ENCODE results near the gene ETS2. TPM values are rescaled to one million over a fixed set of nuclear protein-coding genes. Genes with fewer than 3 reads are reported as not detected.

ETS2 gene
- polyA plus RNA-seq, 3 donors = 54.2 to 150 (median 59.5) TPM

DNA sequence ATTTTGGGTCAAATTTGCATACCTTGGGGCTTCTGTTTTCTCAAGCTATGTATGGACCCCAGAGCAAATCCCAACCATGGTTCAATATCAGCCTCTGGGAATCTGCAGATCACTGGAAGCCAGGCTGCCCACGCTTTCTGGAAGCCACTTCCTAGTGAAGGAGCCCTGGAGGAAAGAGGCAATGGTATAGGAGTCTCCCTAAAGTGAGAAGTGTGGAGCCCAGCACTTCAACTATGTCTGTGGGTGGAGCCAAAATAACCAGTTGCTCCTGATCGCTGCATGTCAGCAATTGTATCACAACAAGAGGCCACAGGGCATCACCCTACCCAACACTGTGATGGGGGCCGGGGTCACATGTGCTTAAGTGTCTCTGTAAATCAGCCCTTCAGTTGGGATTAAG is 26.9 kb downstream of the ETS2 start:
- H3K9me3 ChIP-seq (replicated peaks in 1 of 2; ENCODE audit: control insufficient read depth in 1 of 2, insufficient read depth in 1 of 2, low read length in 2 of 2) = no peaks in the 10 kb centered on the region
- no peak overlapping the region for H3K4me2 ChIP-seq (replicated peaks; ENCODE audit: extremely low read depth, low read length, poor library complexity, severe bottlenecking)
- intact Hi-C loops (cut with micrococcal nuclease) = loop anchor here (5.0 to 10.0 kb wide), 4 partner anchors 170 to 262 kb away; no protein-coding TSS in a partner anchor
- no peaks in the 10 kb centered on the region for H3K27me3 ChIP-seq (ENCODE audit: control insufficient read depth in 2 of 2, insufficient read depth in 2 of 2, low read length in 2 of 2)
- H3K9ac ChIP-seq (ENCODE audit: insufficient read depth, low read length, poor library complexity, severe bottlenecking) = no peak overlapping the region
- H3K4me3 Mint-ChIP-seq = no peak overlapping the region
- no peak overlapping the region for H3K4me3 ChIP-seq (replicated peaks in 1 of 3; ENCODE audit: low read depth in 2 of 3, low read length in 3 of 3)
- peaks cover 31% of the 10 kb centered on the region for H3K4me1 Mint-ChIP-seq
- H3K27ac Mint-ChIP-seq = peak overlapping the region; percentile 94 to 99 (median 98)
- H3K27me3 Mint-ChIP-seq (ENCODE audit: low read depth in 3 of 3) = no peaks in the 10 kb centered on the region
- no peaks in the 10 kb centered on the region for H3K36me3 ChIP-seq (replicated peaks in 1 of 2; ENCODE audit: control insufficient read depth in 1 of 2, insufficient read depth in 2 of 2, low read length in 2 of 2)
- H3K36me3 Mint-ChIP-seq = no peaks in the 10 kb centered on the region
- DNase-seq = no peak
- H4K20me1 ChIP-seq (ENCODE audit: insufficient read depth, low read length) = no peaks in the 10 kb centered on the region
- TF ChIP-seq, protein P1, sequence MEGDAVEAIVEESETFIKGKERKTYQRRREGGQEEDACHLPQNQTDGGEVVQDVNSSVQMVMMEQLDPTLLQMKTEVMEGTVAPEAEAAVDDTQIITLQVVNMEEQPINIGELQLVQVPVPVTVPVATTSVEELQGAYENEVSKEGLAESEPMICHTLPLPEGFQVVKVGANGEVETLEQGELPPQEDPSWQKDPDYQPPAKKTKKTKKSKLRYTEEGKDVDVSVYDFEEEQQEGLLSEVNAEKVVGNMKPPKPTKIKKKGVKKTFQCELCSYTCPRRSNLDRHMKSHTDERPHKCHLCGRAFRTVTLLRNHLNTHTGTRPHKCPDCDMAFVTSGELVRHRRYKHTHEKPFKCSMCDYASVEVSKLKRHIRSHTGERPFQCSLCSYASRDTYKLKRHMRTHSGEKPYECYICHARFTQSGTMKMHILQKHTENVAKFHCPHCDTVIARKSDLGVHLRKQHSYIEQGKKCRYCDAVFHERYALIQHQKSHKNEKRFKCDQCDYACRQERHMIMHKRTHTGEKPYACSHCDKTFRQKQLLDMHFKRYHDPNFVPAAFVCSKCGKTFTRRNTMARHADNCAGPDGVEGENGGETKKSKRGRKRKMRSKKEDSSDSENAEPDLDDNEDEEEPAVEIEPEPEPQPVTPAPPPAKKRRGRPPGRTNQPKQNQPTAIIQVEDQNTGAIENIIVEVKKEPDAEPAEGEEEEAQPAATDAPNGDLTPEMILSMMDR (IDR thresholded peaks at IDR 0.05) = no peak
- H2AFZ ChIP-seq (ENCODE audit: insufficient read depth, low read depth, low read length, poor library complexity, severe bottlenecking) = no peak overlapping the region
- no peaks in the 10 kb centered on the region for H3K9me3 Mint-ChIP-seq
- 77% methylated on average over 3 of the region's 3 CpGs for WGBS (ENCODE audit: insufficient coverage)
- peaks cover 26 to 27% of the 10 kb centered on the region in 2 donors for H3K4me1 ChIP-seq (ENCODE audit: control insufficient read depth in 1 of 2, insufficient read depth in 2 of 2, low read length in 2 of 2)
- H3K27ac ChIP-seq (ENCODE audit: low read depth in 1 of 2, low read length in 2 of 2) = peak overlapping the region; percentile 89 to 95
- no peaks in the 10 kb centered on the region for H3K79me2 ChIP-seq (ENCODE audit: insufficient read depth, low read length)

DNA sequence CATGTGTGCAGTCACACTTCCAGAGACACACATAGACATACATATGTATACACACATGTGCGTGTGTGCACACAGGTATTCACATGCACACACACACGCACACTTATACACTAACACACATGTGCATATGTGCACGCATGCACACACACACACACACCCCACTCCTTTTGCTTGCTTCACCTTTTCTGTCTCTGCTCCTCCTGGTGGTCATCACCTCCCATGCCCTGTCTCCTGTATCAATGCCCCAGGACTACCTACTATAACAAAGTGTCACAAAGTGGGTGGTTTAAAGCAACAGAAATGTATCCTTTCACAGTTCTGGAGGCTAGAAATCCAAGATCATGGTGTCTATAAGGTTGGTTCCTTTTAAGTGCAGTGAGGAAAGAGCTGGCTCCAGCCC is 27.4 kb downstream of the ETS2 start:
- H3K79me2 ChIP-seq (ENCODE audit: insufficient read depth, low read length) = no peaks in the 10 kb centered on the region
- H3K9ac ChIP-seq (ENCODE audit: insufficient read depth, low read length, poor library complexity, severe bottlenecking) = no peak overlapping the region
- H3K9me3 ChIP-seq (replicated peaks in 1 of 2; ENCODE audit: control insufficient read depth in 1 of 2, insufficient read depth in 1 of 2, low read length in 2 of 2) = no peaks in the 10 kb centered on the region
- no peaks in the 10 kb centered on the region for H3K27me3 ChIP-seq (ENCODE audit: control insufficient read depth in 2 of 2, insufficient read depth in 2 of 2, low read length in 2 of 2)
- H2AFZ ChIP-seq (ENCODE audit: insufficient read depth, low read depth, low read length, poor library complexity, severe bottlenecking) = no peak overlapping the region
- intact Hi-C loops (cut with micrococcal nuclease) = loop anchor here (5.0 to 10.0 kb wide), 4 partner anchors 169 to 262 kb away; no protein-coding TSS in a partner anchor
- no peak for DNase-seq
- WGBS (ENCODE audit: insufficient coverage) = 100% methylated on average over 3 of the region's 3 CpGs
- no peaks in the 10 kb centered on the region for H4K20me1 ChIP-seq (ENCODE audit: insufficient read depth, low read length)
- Mint-ChIP-seq H3K4me1 (peaks cover 33% of the 10 kb centered on the region), H3K4me3 (no peak overlapping the region), H3K27me3 (ENCODE audit: low read depth in 3 of 3) (no peaks in the 10 kb centered on the region), H3K9me3 (no peaks in the 10 kb centered on the region), H3K27ac (peak overlapping the region in 4 of 7 donors; percentile 7 to 99 (median 96)), H3K36me3 (no peaks in the 10 kb centered on the region)
- no peak overlapping the region for H3K4me2 ChIP-seq (replicated peaks; ENCODE audit: extremely low read depth, low read length, poor library complexity, severe bottlenecking)
- TF ChIP-seq, protein P1 (IDR thresholded peaks at IDR 0.05) = no peak
- peaks cover 26 to 27% of the 10 kb centered on the region in 2 donors for H3K4me1 ChIP-seq (ENCODE audit: control insufficient read depth in 1 of 2, insufficient read depth in 2 of 2, low read length in 2 of 2)
- no peaks in the 10 kb centered on the region for H3K36me3 ChIP-seq (replicated peaks in 1 of 2; ENCODE audit: control insufficient read depth in 1 of 2, insufficient read depth in 2 of 2, low read length in 2 of 2)
- H3K4me3 ChIP-seq (replicated peaks in 1 of 3; ENCODE audit: low read depth in 2 of 3, low read length in 3 of 3) = no peak overlapping the region
- no peak overlapping the region for H3K27ac ChIP-seq (ENCODE audit: low read depth in 1 of 2, low read length in 2 of 2)
